SH-SY5Y (cell line): Measurements from ENCODE around the gene PIAS1.

Experiments
- GATA2 ChIP-seq: IDR thresholded peaks from 2 replicates; pipeline ENCODE4 v1.6.1; 2011; ENCODE audit warnings: mild to moderate bottlenecking, low read depth, low read length
- GATA3 ChIP-seq: IDR thresholded peaks from 2 replicates; pipeline ENCODE4 v1.6.1; 2011; ENCODE audit warnings: low read depth, mild to moderate bottlenecking, low read length, moderate library complexity

DNA sequence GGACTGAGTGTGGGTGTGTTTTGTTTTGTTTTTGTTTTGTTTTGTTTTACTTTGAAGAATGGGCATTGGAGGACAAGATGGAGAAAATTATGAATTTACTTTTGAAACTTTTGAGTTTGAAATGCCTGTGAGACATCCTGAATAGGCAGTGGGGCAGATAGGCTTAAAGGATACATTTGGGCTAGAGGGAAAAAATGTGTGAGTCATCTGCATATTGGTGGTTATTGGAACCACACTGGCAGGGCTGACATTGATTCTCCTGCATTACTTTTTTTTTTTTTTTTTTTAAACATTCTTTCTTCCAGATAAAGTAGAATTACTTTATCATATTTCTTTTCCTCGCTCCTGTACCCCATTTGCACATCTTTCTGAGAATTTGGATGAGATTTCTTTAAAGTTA lies 94.9 kb downstream of the PIAS1 start:
- no peak for TF ChIP-seq GATA2
- no peak for TF ChIP-seq GATA3
